HepG2 (cell line): Measurements from ENCODE around the gene TTC23L.

Experiments
- FOXJ3 ChIP-seq: sonication (generic); formaldehyde crosslinking; IDR thresholded peaks from 2 replicates; pipeline ENCODE4 v1.4.0; 2020; ENCODE audit warnings: missing genetic modification reagents, mild to moderate bottlenecking, borderline replicate concordance
- JARID2 ChIP-seq: sonication (generic); formaldehyde crosslinking; IDR thresholded peaks from 2 replicates; pipeline ENCODE4 v1.8.1; 2023; ENCODE audit warnings: missing genetic modification reagents, inconsistent platforms; ENCODE audit not compliant: insufficient replicate concordance
- RAD21 ChIP-seq: fragments of 450-650 bp; formaldehyde crosslinking; IDR thresholded peaks from 2 replicates; pipeline ENCODE4 v1.5.0; 2020; ENCODE audit warnings: mild to moderate bottlenecking
- RBFOX2 ChIP-seq: fragments of 200-400 bp; formaldehyde crosslinking; IDR thresholded peaks from 2 replicates; pipeline ENCODE4 v1.6.1; 2017; ENCODE audit warnings: low read depth, mild to moderate bottlenecking, low read length
- SMC3 ChIP-seq: IDR thresholded peaks from 2 replicates; pipeline ENCODE4 v1.6.1; 2011; ENCODE audit warnings: low read length, improper control_type of control experiment
- TAF1 ChIP-seq: sonication (generic); formaldehyde crosslinking; IDR thresholded peaks from 2 replicates; pipeline ENCODE4 v1.4.0; 2020; ENCODE audit warnings: missing genetic modification reagents
- ZFYVE20 ChIP-seq: sonication (generic); formaldehyde crosslinking; IDR thresholded peaks from 2 replicates; pipeline ENCODE4 v1.8.0; 2023; ENCODE audit warnings: low read depth, mild to moderate bottlenecking, moderate library complexity, missing genetic modification reagents, borderline replicate concordance
- ZNF234 ChIP-seq: sonication (generic); formaldehyde crosslinking; conservative IDR thresholded peaks from 2 replicates; pipeline ENCODE4 v1.5.1; 2020; ENCODE audit warnings: mild to moderate bottlenecking, missing genetic modification reagents
- ZNF354B ChIP-seq: sonication (generic); formaldehyde crosslinking; IDR thresholded peaks from 2 replicates; pipeline ENCODE4 v1.8.0; 2022; ENCODE audit warnings: mild to moderate bottlenecking, missing genetic modification reagents
- TF ChIP-seq, protein P1 (sequence below), 2 experiments: IDR thresholded peaks; 2 replicates each; pipeline ENCODE4 v1.6.1; 2011 to 2012; ENCODE audit warnings: low read length in 2 of 2, borderline replicate concordance in 1 of 2, low read depth in 1 of 2, mild to moderate bottlenecking in 1 of 2, moderate library complexity in 1 of 2
- TF ChIP-seq, protein P2 (sequence below): sonication (generic); formaldehyde crosslinking; IDR thresholded peaks from 2 replicates; pipeline ENCODE4 v1.5.0; 2020; ENCODE audit warnings: mild to moderate bottlenecking, missing genetic modification reagents, moderate library complexity
- TF ChIP-seq, protein P3 (sequence below): sonication (generic); formaldehyde crosslinking; IDR thresholded peaks from 2 replicates; pipeline ENCODE4 v1.4.0; 2020; ENCODE audit warnings: mild to moderate bottlenecking, missing genetic modification reagents

DNA sequence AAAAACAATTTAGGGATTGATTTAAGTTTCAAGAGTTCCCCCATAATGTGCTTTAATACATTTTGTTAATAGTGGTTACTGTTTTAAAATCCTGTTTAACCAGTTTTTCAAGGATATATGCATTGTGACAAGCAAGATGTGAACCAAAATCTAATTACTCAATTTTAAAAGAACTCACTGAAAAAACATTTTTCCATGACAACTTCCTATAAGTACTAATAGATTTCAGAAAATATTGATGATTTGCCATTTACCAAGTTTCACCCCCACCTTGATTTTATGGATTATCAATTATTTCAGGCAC, 85.5 kb downstream of the TTC23L start:
- TF ChIP-seq RBFOX2 (no peak), TAF1 (CRISPR knock-in tag) (no peak), FOXJ3 (CRISPR knock-in tag) (no peak), ZFYVE20 (no peak), JARID2 (CRISPR knock-in tag) (no peak), SMC3 (no peak), RAD21 (no peak), ZNF354B (CRISPR knock-in tag) (no peak), ZNF234 (no peak)
- TF ChIP-seq, protein P1, sequence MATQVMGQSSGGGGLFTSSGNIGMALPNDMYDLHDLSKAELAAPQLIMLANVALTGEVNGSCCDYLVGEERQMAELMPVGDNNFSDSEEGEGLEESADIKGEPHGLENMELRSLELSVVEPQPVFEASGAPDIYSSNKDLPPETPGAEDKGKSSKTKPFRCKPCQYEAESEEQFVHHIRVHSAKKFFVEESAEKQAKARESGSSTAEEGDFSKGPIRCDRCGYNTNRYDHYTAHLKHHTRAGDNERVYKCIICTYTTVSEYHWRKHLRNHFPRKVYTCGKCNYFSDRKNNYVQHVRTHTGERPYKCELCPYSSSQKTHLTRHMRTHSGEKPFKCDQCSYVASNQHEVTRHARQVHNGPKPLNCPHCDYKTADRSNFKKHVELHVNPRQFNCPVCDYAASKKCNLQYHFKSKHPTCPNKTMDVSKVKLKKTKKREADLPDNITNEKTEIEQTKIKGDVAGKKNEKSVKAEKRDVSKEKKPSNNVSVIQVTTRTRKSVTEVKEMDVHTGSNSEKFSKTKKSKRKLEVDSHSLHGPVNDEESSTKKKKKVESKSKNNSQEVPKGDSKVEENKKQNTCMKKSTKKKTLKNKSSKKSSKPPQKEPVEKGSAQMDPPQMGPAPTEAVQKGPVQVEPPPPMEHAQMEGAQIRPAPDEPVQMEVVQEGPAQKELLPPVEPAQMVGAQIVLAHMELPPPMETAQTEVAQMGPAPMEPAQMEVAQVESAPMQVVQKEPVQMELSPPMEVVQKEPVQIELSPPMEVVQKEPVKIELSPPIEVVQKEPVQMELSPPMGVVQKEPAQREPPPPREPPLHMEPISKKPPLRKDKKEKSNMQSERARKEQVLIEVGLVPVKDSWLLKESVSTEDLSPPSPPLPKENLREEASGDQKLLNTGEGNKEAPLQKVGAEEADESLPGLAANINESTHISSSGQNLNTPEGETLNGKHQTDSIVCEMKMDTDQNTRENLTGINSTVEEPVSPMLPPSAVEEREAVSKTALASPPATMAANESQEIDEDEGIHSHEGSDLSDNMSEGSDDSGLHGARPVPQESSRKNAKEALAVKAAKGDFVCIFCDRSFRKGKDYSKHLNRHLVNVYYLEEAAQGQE (IDR thresholded peaks at IDR 0.05; ENCODE audit: borderline replicate concordance in 1 of 2, low read depth in 1 of 2, low read length in 2 of 2), result no peak
- TF ChIP-seq, protein P2, sequence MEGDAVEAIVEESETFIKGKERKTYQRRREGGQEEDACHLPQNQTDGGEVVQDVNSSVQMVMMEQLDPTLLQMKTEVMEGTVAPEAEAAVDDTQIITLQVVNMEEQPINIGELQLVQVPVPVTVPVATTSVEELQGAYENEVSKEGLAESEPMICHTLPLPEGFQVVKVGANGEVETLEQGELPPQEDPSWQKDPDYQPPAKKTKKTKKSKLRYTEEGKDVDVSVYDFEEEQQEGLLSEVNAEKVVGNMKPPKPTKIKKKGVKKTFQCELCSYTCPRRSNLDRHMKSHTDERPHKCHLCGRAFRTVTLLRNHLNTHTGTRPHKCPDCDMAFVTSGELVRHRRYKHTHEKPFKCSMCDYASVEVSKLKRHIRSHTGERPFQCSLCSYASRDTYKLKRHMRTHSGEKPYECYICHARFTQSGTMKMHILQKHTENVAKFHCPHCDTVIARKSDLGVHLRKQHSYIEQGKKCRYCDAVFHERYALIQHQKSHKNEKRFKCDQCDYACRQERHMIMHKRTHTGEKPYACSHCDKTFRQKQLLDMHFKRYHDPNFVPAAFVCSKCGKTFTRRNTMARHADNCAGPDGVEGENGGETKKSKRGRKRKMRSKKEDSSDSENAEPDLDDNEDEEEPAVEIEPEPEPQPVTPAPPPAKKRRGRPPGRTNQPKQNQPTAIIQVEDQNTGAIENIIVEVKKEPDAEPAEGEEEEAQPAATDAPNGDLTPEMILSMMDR, result no peak
- TF ChIP-seq, protein P3, sequence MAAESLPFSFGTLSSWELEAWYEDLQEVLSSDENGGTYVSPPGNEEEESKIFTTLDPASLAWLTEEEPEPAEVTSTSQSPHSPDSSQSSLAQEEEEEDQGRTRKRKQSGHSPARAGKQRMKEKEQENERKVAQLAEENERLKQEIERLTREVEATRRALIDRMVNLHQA (CRISPR knock-in tag), result no peak
